ENCODE measurements around the gene MAT1A. TPM values are rescaled to one million over a fixed set of nuclear protein-coding genes. Genes with fewer than 3 reads are reported as not detected.
"Not testable (repeated sequence)": the region's sequence is repeated elsewhere in the genome, so short reads cannot be mapped to it uniquely, and the experiment has no call there.

Gene MAT1A
- 0.12 TPM in 1 of 2 replicates, not detected in the other for total RNA-seq (2014; rRNA removed; shearing (Covaris generic); ENCODE audit: low replicate concordance)

- no peak for DNase-seq (ENCODE audit: low read depth)
- in situ Hi-C loops (cut with HindIII; ENCODE audit: low pct_unique_long_range_greater_than_20kb, low sequenced_read_pairs) = no loop called here
Measured at GRCh38 chr10:80289451-80290287, at the start of gene MAT1A. Gene MAT1A (minus strand): TSS chr10:80289658. CDS start chr10:80289423, 235 bp downstream.

GRCh38 chr10:80333983-80334382 is 44.5 kb upstream of the MAT1A start:
- in situ Hi-C loops (cut with HindIII; ENCODE audit: low pct_unique_long_range_greater_than_20kb, low sequenced_read_pairs) = no loop called here
- no peak for DNase-seq (ENCODE audit: low read depth)

DNA sequence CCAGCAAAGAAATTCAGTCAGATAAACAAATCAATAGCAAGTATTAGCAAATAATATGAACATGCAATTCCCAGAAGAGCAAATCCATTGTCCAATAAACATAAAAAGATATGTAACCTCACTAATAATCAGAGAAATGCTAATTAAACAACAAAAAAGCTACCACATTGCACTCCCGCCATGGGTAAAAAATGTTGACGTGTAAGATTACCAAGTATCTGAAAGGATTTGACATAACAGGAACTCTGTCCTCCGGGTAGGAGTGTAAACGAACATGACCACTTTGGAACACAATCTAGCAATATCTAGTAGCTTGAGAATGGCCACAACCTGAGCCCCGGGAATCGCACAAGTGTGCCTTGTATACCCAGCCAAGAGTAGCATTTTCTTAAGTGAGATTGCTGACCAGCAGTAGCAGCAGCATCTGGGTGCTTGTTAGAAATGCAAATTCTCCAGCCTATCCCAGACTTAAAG is 35.5 kb upstream of the MAT1A start:
- in situ Hi-C loops (cut with HindIII; ENCODE audit: low pct_unique_long_range_greater_than_20kb, low sequenced_read_pairs) = no loop called here
- DNase-seq (ENCODE audit: low read depth) = no peak

- in situ Hi-C loops (cut with HindIII; ENCODE audit: low pct_unique_long_range_greater_than_20kb, low sequenced_read_pairs) = no loop called here
Measured at GRCh38 chr10:80324086-80324485, 34.6 kb upstream of the MAT1A start.

DNA sequence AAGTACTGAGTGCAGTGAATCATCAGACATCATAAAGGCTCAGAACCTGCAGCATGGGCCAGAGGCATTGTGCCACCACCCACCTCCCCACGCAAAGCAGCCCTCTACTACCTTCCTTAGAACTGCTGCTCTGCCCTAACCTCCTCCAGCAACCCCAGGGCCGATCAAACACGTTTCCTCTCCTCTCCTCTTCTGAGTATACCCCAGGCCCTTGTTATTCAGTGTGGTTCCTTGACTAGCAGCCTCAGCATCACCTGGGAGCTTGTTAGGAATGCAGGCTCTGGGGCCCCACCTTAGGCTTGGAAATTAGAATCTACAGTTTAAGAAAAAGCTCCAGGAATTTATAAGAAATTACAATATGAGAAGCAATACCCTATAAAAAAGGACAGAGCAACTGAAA is 33.9 kb upstream of the MAT1A start:
- in situ Hi-C loops (cut with HindIII; ENCODE audit: low pct_unique_long_range_greater_than_20kb, low sequenced_read_pairs) = no loop called here
- DNase-seq (ENCODE audit: low read depth) = no peak

More at GRCh38 chr10:80324086-80324485, 34.6 kb upstream of the MAT1A start:
- no peak for DNase-seq (ENCODE audit: low read depth)

GRCh38 chr10:80322711-80323110 is 33.3 kb upstream of the MAT1A start:
- in situ Hi-C loops (cut with HindIII; ENCODE audit: low pct_unique_long_range_greater_than_20kb, low sequenced_read_pairs) = no loop called here
- no peak for DNase-seq (ENCODE audit: low read depth)

GRCh38 chr10:80322158-80322557 is 32.7 kb upstream of the MAT1A start:
- in situ Hi-C loops (cut with HindIII; ENCODE audit: low pct_unique_long_range_greater_than_20kb, low sequenced_read_pairs) = no loop called here
- DNase-seq (ENCODE audit: low read depth) = no peak

- in situ Hi-C loops (cut with HindIII; ENCODE audit: low pct_unique_long_range_greater_than_20kb, low sequenced_read_pairs) = no loop called here
- DNase-seq (ENCODE audit: low read depth) = no peak
Measured at GRCh38 chr10:80321183-80321582, 31.7 kb upstream of the MAT1A start.

DNA sequence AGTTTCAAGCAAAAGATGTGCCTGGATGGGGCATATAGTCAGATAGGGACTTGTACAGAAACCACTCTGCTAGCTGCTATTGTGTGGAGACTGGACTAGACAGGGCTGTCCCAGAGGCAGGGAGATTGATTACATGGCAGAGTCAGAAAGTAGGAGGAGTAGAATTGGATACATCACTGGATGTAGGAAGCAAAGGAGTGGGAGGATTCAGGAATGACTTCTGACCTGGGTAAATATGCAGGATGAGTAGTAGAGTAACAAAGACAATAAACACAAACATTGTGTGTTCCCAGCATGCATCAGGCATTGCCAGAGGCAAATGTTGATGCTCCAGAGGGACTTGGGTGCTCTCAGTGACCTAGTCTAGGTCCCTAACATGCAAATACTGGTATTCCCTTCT is 30.9 kb upstream of the MAT1A start:
- no peak for DNase-seq (ENCODE audit: low read depth)
- in situ Hi-C loops (cut with HindIII; ENCODE audit: low pct_unique_long_range_greater_than_20kb, low sequenced_read_pairs) = no loop called here

GRCh38 chr10:80319725-80320290 is 30.4 kb upstream of the MAT1A start:
- in situ Hi-C loops (cut with HindIII; ENCODE audit: low pct_unique_long_range_greater_than_20kb, low sequenced_read_pairs) = no loop called here
- DNase-seq (ENCODE audit: low read depth) = no peak

DNA sequence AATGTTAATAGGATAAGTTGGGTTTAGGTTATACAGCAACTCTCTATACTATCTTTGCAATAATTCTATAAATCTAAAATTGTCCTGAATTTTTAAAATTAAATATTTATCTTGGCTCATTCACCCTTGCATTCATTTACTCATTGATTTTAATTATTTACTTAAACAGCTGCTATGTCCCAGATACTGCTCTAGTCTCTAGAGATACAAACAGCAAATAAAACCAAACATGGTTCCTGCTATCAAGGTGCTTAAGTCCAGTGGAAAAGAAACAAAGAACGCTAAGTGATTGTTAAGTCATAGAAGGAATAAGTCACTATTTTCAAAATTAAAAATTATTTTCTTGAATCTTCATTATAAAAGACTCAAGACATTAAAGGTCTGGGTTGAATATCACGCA is 29.9 kb upstream of the MAT1A start:
- in situ Hi-C loops (cut with HindIII; ENCODE audit: low pct_unique_long_range_greater_than_20kb, low sequenced_read_pairs) = no loop called here
- no peak for DNase-seq (ENCODE audit: low read depth)

GRCh38 chr10:80318742-80319141 is 29.3 kb upstream of the MAT1A start:
- in situ Hi-C loops (cut with HindIII; ENCODE audit: low pct_unique_long_range_greater_than_20kb, low sequenced_read_pairs) = no loop called here
- no peak for DNase-seq (ENCODE audit: low read depth)

GRCh38 chr10:80315391-80315790 is 25.9 kb upstream of the MAT1A start:
- DNase-seq (ENCODE audit: low read depth) = no peak
- in situ Hi-C loops (cut with HindIII; ENCODE audit: low pct_unique_long_range_greater_than_20kb, low sequenced_read_pairs) = no loop called here

DNA sequence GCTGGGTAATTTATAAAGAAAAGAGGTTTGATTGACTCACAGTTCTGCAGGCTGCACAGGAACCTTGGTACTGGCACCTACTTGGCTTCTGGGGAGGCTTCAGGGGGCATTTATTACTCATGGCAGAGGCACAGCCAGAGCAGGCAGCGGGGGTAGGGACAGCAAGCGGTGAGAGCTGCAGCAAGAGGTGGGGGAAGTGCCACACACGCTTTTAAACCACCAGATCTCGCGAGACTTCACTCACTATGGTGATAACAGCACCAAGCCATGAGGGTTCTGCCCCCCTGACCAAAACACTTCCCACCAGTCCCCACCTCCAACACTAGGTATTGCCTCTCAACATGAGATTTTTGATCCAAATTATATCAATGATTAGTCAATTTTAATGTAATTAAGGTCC is 24.1 kb upstream of the MAT1A start:
- in situ Hi-C loops (cut with HindIII; ENCODE audit: low pct_unique_long_range_greater_than_20kb, low sequenced_read_pairs) = no loop called here
- DNase-seq (ENCODE audit: low read depth) = no peak

- DNase-seq (ENCODE audit: low read depth); in situ Hi-C loops (cut with HindIII; ENCODE audit: low pct_unique_long_range_greater_than_20kb, low sequenced_read_pairs): not testable (repeated sequence)
Measured at GRCh38 chr10:80305989-80306388, 16.5 kb upstream of the MAT1A start.

DNA sequence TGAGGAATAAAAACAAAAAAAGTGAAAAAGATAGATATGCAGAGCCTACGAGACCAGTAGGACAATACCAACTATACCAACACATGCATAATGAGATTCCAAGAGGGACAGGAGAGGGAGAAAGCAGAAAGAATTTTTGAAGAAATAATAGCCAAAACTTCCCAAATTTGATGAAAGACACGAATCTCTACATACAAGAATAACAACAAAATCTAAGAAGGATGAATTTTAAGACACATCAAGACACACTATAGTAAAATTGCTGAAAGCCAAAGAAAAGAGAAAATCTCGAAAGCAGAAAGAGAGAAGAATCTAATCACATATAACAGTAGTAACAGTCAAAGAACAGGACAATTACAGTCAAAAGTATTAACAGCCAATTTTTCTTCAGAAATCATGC is 7.5 kb upstream of the MAT1A start:
- in situ Hi-C loops (cut with HindIII; ENCODE audit: low pct_unique_long_range_greater_than_20kb, low sequenced_read_pairs) = no loop called here
- no peak for DNase-seq (ENCODE audit: low read depth)

DNA sequence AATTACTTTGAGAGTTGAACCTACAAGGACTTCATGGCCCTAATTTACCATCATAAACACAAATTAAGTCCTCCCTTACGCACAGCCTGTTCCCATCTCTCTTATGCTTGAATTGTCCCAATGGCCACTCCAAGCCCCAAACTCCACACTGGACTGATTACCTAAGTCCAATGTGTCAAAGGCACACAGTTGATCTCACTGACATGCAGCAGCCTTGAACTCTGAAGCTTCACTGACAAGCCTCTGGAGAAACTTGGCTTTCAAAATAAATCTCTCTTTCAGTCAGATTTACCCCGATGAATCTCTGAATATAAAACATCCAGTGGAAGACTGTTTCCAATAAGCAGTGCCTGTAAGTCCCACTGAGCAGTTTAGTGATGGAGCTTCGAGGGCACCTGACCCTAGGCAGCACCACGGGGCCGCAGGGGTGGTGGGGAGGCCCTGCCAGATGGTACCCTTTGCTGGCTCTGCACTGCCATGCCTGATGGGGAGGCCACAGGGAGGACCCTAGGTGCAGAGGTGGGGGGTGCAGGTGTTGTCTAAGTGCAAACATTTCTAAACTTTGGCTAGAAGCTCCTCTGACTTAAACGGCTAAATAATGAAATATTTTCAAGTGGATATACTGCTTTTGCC is 3.3 kb upstream of the MAT1A start:
- no peak for DNase-seq (ENCODE audit: low read depth)
- in situ Hi-C loops (cut with HindIII; ENCODE audit: low pct_unique_long_range_greater_than_20kb, low sequenced_read_pairs) = no loop called here

GRCh38 chr10:80290474-80291220 is 1.2 kb upstream of the MAT1A start:
- in situ Hi-C loops (cut with HindIII; ENCODE audit: low pct_unique_long_range_greater_than_20kb, low sequenced_read_pairs) = no loop called here
- no peak for DNase-seq (ENCODE audit: low read depth)

DNA sequence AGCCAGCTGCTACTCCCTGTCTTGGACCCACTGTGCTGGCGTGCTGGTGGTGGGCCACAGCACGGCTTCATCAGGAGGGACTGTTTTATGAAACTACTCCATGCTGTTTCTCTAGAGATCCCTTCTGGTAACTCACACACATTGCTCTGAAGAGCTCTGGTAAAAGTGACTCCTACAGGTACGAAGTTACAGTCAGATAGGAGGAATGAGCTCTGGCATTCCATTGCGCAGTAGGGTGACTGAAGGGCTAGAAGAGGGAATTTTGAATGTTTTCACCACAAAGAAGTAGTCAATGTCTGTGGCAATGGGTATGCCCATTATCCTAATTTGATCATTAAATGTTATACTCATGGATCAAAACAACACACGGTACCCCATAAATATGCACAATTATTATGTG is 609 bp downstream of the MAT1A start:
- no peak for DNase-seq (ENCODE audit: low read depth)
- in situ Hi-C loops (cut with HindIII; ENCODE audit: low pct_unique_long_range_greater_than_20kb, low sequenced_read_pairs) = no loop called here

Data from Caki2 (cell line).